K562 (cell line): ENCODE data around the gene GRIN2A. TPM values are rescaled to one million over a fixed set of nuclear protein-coding genes. Genes with fewer than 3 reads are reported as not detected.

ENCODE experiments used
- ATAC-seq: fragments of 200-7000 bp; cut with Tn5 transposase; 3 replicates; pipeline ENCODE4 v1.9.1; 2020; ENCODE audit warnings: moderate library complexity
- BruUV-seq: library from RNA; stranded (reverse); fragments of 400-500 nt; replicated peaks from 2 replicates; lab custom pipeline; 2021; lab: Mats Ljungman, UMichigan
- CTCF ChIA-PET: fragments of 300-600 bp; formaldehyde crosslinking; extraction: SDS; loops from one replicate; lab custom pipeline; 2021; ENCODE audit warnings: low intra/inter-chr PET ratio; lab: Yijun Ruan, JAX
- POLR2A ChIA-PET: fragments of 300-600, 350-650 bp; sonication (Branson Sonifier 250); formaldehyde crosslinking; extraction: SDS; loops from one replicate; lab custom pipeline; 2021; ENCODE audit warnings: antibody characterized with exemption, inconsistent platforms; lab: Yijun Ruan, JAX
- DNase-seq, 4 experiments: peaks; one replicate each; pipeline versions ENCODE4 v3.0.0 to v3.0.0-alpha.2; 2011 to 2018; ENCODE audit warnings: low spot score in 3 of 4, mixed read lengths in 3 of 4; ENCODE audit errors: extremely low read depth in 1 of 4
- FAIRE-seq: peaks from 2 replicates; lab custom pipeline; 2011; peaks lifted over from hg19 to GRCh38; lab: Jason Lieb, UNC
- H2AFZ ChIP-seq: 2 replicates; pipeline ENCODE4 v1.6.0; 2011; ENCODE audit warnings: low read depth, low read length, control low read depth, inconsistent platforms
- H3K27ac ChIP-seq: fragments of 200-600 bp; 3 replicates; pipeline ENCODE4 v1.8.0; 2011; ENCODE audit warnings: low read depth, mild to moderate bottlenecking, control low read depth, inconsistent platforms, low read length, moderate library complexity, mixed read lengths; ENCODE audit errors: extremely low read depth
- H3K27me3 ChIP-seq, 2 experiments: fragments of 300-600 bp in 1 of 2; 2 replicates in 1 of 2; 3 replicates in 1 of 2; pipeline versions ENCODE4 v1.6.0 to v1.8.0; 2011; ENCODE audit warnings: inconsistent platforms in 2 of 2, low read length in 2 of 2, mild to moderate bottlenecking in 1 of 2, mixed read lengths in 1 of 2, moderate library complexity in 1 of 2; ENCODE audit not compliant: control insufficient read depth in 2 of 2, insufficient read depth in 2 of 2
- H3K36me3 ChIP-seq: fragments of 300-600 bp; 3 replicates; pipeline ENCODE4 v1.8.0; 2011; ENCODE audit warnings: mild to moderate bottlenecking, low read length, inconsistent platforms; ENCODE audit not compliant: control insufficient read depth, insufficient read depth
- H3K4me1 ChIP-seq, 2 experiments: fragments of 200-600 bp in 1 of 2; replicated peaks in 1 of 2; 2 replicates in 1 of 2; 3 replicates in 1 of 2; pipeline versions ENCODE4 v1.5.1 to v1.8.0; 2011; ENCODE audit warnings: inconsistent platforms in 2 of 2, low read length in 2 of 2, mild to moderate bottlenecking in 1 of 2, mixed read lengths in 1 of 2, moderate library complexity in 1 of 2; ENCODE audit not compliant: control insufficient read depth in 2 of 2, insufficient read depth in 2 of 2
- H3K4me2 ChIP-seq: 2 replicates; pipeline ENCODE4 v1.6.1; 2011; ENCODE audit warnings: low read length, control low read depth, inconsistent platforms, mixed read lengths; ENCODE audit not compliant: insufficient read depth
- H3K4me3 ChIP-seq: fragments of 200-600 bp; sonication (generic), shearing (Covaris generic); 2 replicates; pipeline ENCODE4 v1.5.1; 2016; ENCODE audit warnings: control low read depth, inconsistent platforms
- H3K79me2 ChIP-seq: fragments of 200-600 bp; 3 replicates; pipeline ENCODE4 v1.8.0; 2011; ENCODE audit warnings: low read length, inconsistent platforms; ENCODE audit not compliant: control insufficient read depth, insufficient read depth
- H3K9ac ChIP-seq, 2 experiments: 2 replicates each; pipeline versions ENCODE4 v1.6.0 to v1.6.1; 2011; ENCODE audit warnings: low read depth in 2 of 2, low read length in 2 of 2, control low read depth in 1 of 2, inconsistent platforms in 1 of 2, mild to moderate bottlenecking in 1 of 2, mixed read lengths in 1 of 2; ENCODE audit not compliant: insufficient read depth in 1 of 2
- H3K9me1 ChIP-seq: one replicate; pipeline ENCODE4 v1.6.0; 2011; ENCODE audit warnings: inconsistent platforms, mild to moderate bottlenecking, low read length, moderate library complexity; ENCODE audit not compliant: control insufficient read depth, insufficient read depth
- H3K9me3 ChIP-seq: replicated peaks from 2 replicates; pipeline ENCODE4 v1.5.1; 2011; ENCODE audit warnings: low read depth, low read length, inconsistent platforms; ENCODE audit not compliant: control insufficient read depth, insufficient read depth
- H4K20me1 ChIP-seq: replicated peaks from 2 replicates; pipeline ENCODE4 v1.6.1; 2011; ENCODE audit warnings: low read length, inconsistent platforms, mixed read lengths; ENCODE audit not compliant: control insufficient read depth, insufficient read depth
- BRCA1 ChIP-seq, 2 experiments: fragments of 450-650 bp in 1 of 2; sonication (generic) in 1 of 2; formaldehyde crosslinking in 1 of 2; IDR thresholded peaks; 2 replicates each; pipeline versions ENCODE4 v1.5.0 to v1.6.1; 2017 to 2020; ENCODE audit warnings: mild to moderate bottlenecking in 1 of 2, missing genetic modification reagents in 1 of 2
- CC2D1A ChIP-seq: fragments of 450-650 bp; IDR thresholded peaks from 2 replicates; pipeline ENCODE4 v1.6.1; 2017; ENCODE audit warnings: mild to moderate bottlenecking
- DIDO1 ChIP-seq: fragments of 450-650 bp; IDR thresholded peaks from 2 replicates; pipeline ENCODE4 v1.6.1; 2016; ENCODE audit warnings: low read depth, missing biosample characterization, missing genetic modification characterization
- MEF2A ChIP-seq: IDR thresholded peaks from 2 replicates; pipeline ENCODE4 v1.6.1; 2011; ENCODE audit warnings: low read depth, mild to moderate bottlenecking, low read length, moderate library complexity; ENCODE audit not compliant: control insufficient read depth
- SMAD3 ChIP-seq: fragments of 450-650 bp; formaldehyde crosslinking; conservative IDR thresholded peaks from 2 replicates; pipeline ENCODE4 v1.4.0; 2020; ENCODE audit warnings: mild to moderate bottlenecking
- TGIF2 ChIP-seq: sonication (generic); formaldehyde crosslinking; IDR thresholded peaks from 2 replicates; pipeline ENCODE4 v1.8.1; 2022; ENCODE audit warnings: mild to moderate bottlenecking, missing genetic modification reagents, moderate library complexity
- ZNF274 ChIP-seq: IDR thresholded peaks from 2 replicates; pipeline ENCODE4 v1.6.1; 2011; ENCODE audit warnings: low read depth, mild to moderate bottlenecking, low read length, moderate library complexity, borderline replicate concordance
- WGBS: fragments of 100-300 bp; shearing (Covaris generic); methylation state at CpG from one replicate; pipeline ENCODE4 v1.1.6; 2016; ENCODE audit warnings: low coverage, mixed read lengths; ENCODE audit not compliant: insufficient coverage; ENCODE audit errors: missing lambda C conversion rate; 5-methylcytosine and 5-hydroxymethylcytosine counted together
- in situ Hi-C: fragments of 300-500 bp; cut with MboI; formaldehyde crosslinking; loops from 4 replicates; pipeline ENCODE4 v1.15.0; 2018; ENCODE audit warnings: inconsistent platforms, mixed read lengths
- intact Hi-C: fragments of 100-400 bp; cut with micrococcal nuclease; formaldehyde crosslinking; loops from 2 replicates; pipeline ENCODE4 v1.14.2; 2022
- polyA plus RNA-seq, 8 experiments: library from polyadenylated mRNA; depleted of rRNA in 4 of 8; stranded (reverse) in 5 of 8; unstranded in 3 of 8; fragments of >200 nt; fragmentation: Nextera tagmentation in 2 of 8; fragmentation: Illumina TruSeq in 1 of 8; extraction: Ambion mirVana in 2 of 8; extraction: Trizol in 1 of 8; gene quantifications; 2 replicates each; pipeline versions ENCODE4 v1.2.1 to v1.2.3, GENCODE V29; 2011 to 2014; ENCODE audit warnings: inconsistent platforms in 1 of 8, missing spikeins in 1 of 8
- total RNA-seq, 7 experiments: library from RNA; depleted of rRNA in 6 of 7; stranded (reverse); fragments of >200 nt in 6 of 7; fragmentation: Illumina TruSeq in 2 of 7; extraction: Trizol in 2 of 7; gene quantifications; 2 replicates each; pipeline versions ENCODE4 v1.2.1 to v1.2.3, GENCODE V29; 2011 to 2021; ENCODE audit warnings: low replicate concordance in 1 of 7

The GRIN2A gene
- total and polyA plus RNA-seq, 9 of the 15 experiments (the other 6 are each of a cell fraction or from before 2014, with no cell fraction given): not detected

DNA sequence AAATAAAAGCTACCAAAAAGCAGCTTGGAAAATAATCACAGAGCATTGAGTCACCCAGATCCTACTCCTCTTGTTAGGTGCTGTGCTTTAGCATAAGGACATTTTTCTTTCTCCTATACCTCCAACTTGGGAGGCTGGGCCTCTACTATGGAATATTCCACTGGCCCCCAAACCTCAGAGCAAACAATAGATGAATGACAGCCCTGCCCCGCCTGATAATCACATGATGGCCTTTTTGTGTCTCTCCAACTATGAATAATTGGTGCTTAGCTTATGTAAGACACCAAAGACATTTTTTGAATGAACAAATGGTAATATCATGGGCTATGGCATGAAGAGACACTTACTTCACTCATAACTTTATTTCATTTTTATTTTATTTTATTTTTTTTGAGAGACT is 250.2 kb downstream of the GRIN2A start (continued):
- no peak for TF ChIP-seq MEF2A
- TF ChIP-seq CC2D1A: no peak
- TF ChIP-seq DIDO1 (tag): no peak
- no peak for TF ChIP-seq TGIF2 (CRISPR knock-in tag)

DNA sequence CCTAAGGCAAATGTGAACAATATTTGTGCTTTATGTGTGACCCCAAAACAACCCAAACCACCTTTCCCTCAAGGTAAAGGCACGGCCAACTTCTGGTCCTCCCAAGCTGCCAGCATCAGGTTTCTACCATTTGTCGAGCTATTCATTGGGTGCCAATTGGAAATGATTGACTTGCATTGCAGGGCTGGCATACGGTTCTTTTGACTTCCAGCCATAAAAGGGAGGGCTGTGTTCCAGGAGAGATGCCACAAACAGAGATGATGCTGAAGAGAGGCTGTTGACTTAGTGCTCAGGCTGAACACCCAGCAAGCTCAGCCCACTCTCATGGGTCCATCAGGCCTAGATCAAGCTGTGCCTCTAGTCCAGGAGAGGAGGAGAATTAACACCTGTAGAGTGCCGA is 252.4 kb downstream of the GRIN2A start:
- H3K27ac ChIP-seq: no peak overlapping the region
- FAIRE-seq: no peak
- TF ChIP-seq SMAD3 (CRISPR knock-in tag): no peak
- no peak for TF ChIP-seq BRCA1 (IDR thresholded peaks at IDR 0.05)
- TF ChIP-seq BRCA1 (CRISPR knock-in tag; IDR thresholded peaks at IDR 0.05): no peak
- TF ChIP-seq ZNF274: no peak
- no peaks in the 10 kb centered on the region; a peak in 1 of 5 replicates for H3K27me3 ChIP-seq
- no peak for ATAC-seq
- no peak overlapping the region for H2AFZ ChIP-seq
- in situ Hi-C loops (no loop called here), intact Hi-C loops (no loop called here)
- no peaks in the 10 kb centered on the region for H3K4me1 ChIP-seq
- no peaks in the 10 kb centered on the region for H4K20me1 ChIP-seq
- POLR2A ChIA-PET: interaction anchor here (0.8 kb wide), 1 partner anchor 21 kb away, joined by 3 read pairs; no protein-coding TSS in a partner anchor
- DNase-seq: no peak
- no TSS peak for BruUV-seq
- no peaks in the 10 kb centered on the region for H3K9me3 ChIP-seq
- no peaks in the 10 kb centered on the region for H3K36me3 ChIP-seq
- H3K4me2 ChIP-seq: no peak overlapping the region
- 0% methylated on average over 4 of the region's 4 CpGs for WGBS
- H3K9me1 ChIP-seq: peaks cover 2% of the 10 kb centered on the region
- CTCF ChIA-PET: no interaction called here
- no peak overlapping the region for H3K4me3 ChIP-seq
- H3K9ac ChIP-seq: no peak overlapping the region
- no peaks in the 10 kb centered on the region for H3K79me2 ChIP-seq
